IPS DF 6.9 (cell line): Measurements from ENCODE around the gene NXPH1.

ENCODE experiments used
- DNase-seq: peaks from one replicate; pipeline ENCODE4 v3.0.0-alpha.2; 2013; ENCODE audit warnings: low read depth, low spot score
- H3K27ac ChIP-seq: one replicate; pipeline ENCODE4 v1.5.1; 2013; ENCODE audit warnings: low read length, control low read depth
- H3K27me3 ChIP-seq: 2 replicates; pipeline ENCODE4 v1.6.1; 2013; ENCODE audit warnings: mild to moderate bottlenecking, low read length; ENCODE audit not compliant: control insufficient read depth, insufficient read depth
- H3K36me3 ChIP-seq: 2 replicates; pipeline ENCODE4 v1.6.1; 2013; ENCODE audit warnings: low read length; ENCODE audit not compliant: control insufficient read depth, insufficient read depth
- H3K4me1 ChIP-seq: 2 replicates; pipeline ENCODE4 v1.6.1; 2013; ENCODE audit warnings: low read length; ENCODE audit not compliant: control insufficient read depth, insufficient read depth
- H3K4me3 ChIP-seq: 2 replicates; pipeline ENCODE4 v1.5.1; 2013; ENCODE audit warnings: mild to moderate bottlenecking, low read length
- H3K9me3 ChIP-seq: 2 replicates; pipeline ENCODE4 v1.6.1; 2013; ENCODE audit warnings: low read length, inconsistent platforms; ENCODE audit not compliant: control insufficient read depth, insufficient read depth
- WGBS: extraction: QIAGEN DNeasy Blood & Tissue Kit; methylation state at CpG from one replicate; pipeline ENCODE4 v1.1.7; 2013; ENCODE audit warnings: mixed read lengths, missing lambda C conversion rate; ENCODE audit not compliant: insufficient read length, insufficient coverage; 5-methylcytosine and 5-hydroxymethylcytosine counted together

Gene NXPH1

GRCh38 chr7:8433477-8434289, at the start of gene NXPH1:
NXPH1 (plus strand) TSS chr7:8433609.
- Histone ChIP-seq H3K9me3 (no peaks in the 10 kb centered on the region), H3K27ac (no peak within 1 kb of the TSS), H3K36me3 (no peaks in the 10 kb centered on the region), H3K27me3 (peaks cover 56% of the 10 kb centered on the region), H3K4me1 (no peaks in the 10 kb centered on the region), H3K4me3 (peak within 1 kb of the TSS; percentile 48)
- WGBS: no CpG with 5 or more reads among the region's 71 CpGs
- DNase-seq: no peak

GRCh38 chr7:8384901-8385300, 48.5 kb upstream of the NXPH1 start:
- Histone ChIP-seq H3K9me3 (no peaks in the 10 kb centered on the region; the same call in 1 of the 2 replicates), H3K4me3 (no peak overlapping the region), H3K27me3 (no peaks in the 10 kb centered on the region), H3K4me1 (no peaks in the 10 kb centered on the region; the same call in 1 of the 2 replicates), H3K27ac (no peak overlapping the region), H3K36me3 (no peaks in the 10 kb centered on the region)
- DNase-seq: no peak
- WGBS: no CpG with 5 or more reads among the region's 4 CpGs

- no peaks in the 10 kb centered on the region; the same call in 1 of the 2 replicates for H3K9me3 ChIP-seq
- H3K27ac ChIP-seq: no peak overlapping the region
- no peaks in the 10 kb centered on the region; the same call in 1 of the 2 replicates for H3K4me1 ChIP-seq
- H3K36me3 ChIP-seq: no peaks in the 10 kb centered on the region
- DNase-seq: no peak
- WGBS: no CpG with 5 or more reads among the region's 5 CpGs
- H3K4me3 ChIP-seq: no peak overlapping the region
- no peaks in the 10 kb centered on the region for H3K27me3 ChIP-seq
These were observed 46.4 kb upstream of the NXPH1 start for GRCh38 chr7:8386926-8387550.

GRCh38 chr7:8387551-8388256, 45.7 kb upstream of the NXPH1 start:
- Histone ChIP-seq H3K27me3 (no peaks in the 10 kb centered on the region), H3K36me3 (no peaks in the 10 kb centered on the region), H3K9me3 (no peaks in the 10 kb centered on the region), H3K4me3 (no peak overlapping the region), H3K27ac (no peak overlapping the region), H3K4me1 (no peaks in the 10 kb centered on the region; the same call in 1 of the 2 replicates)
- WGBS: no CpG with 5 or more reads among the region's 7 CpGs
- DNase-seq: no peak

- no peak overlapping the region for H3K27ac ChIP-seq
- no peaks in the 10 kb centered on the region for H3K36me3 ChIP-seq
- H3K4me3 ChIP-seq: no peak overlapping the region
- WGBS: no CpG with 5 or more reads among the region's 2 CpGs
- no peak for DNase-seq
- no peaks in the 10 kb centered on the region; the same call in 1 of the 2 replicates for H3K4me1 ChIP-seq
- H3K9me3 ChIP-seq: no peaks in the 10 kb centered on the region
- no peaks in the 10 kb centered on the region for H3K27me3 ChIP-seq
These were observed 45.2 kb upstream of the NXPH1 start for GRCh38 chr7:8388257-8388625.

- no CpG with 5 or more reads among the region's 10 CpGs for WGBS
- no peak overlapping the region for H3K4me3 ChIP-seq
- peak; percentile 71 for DNase-seq
These were observed 43.7 kb upstream of the NXPH1 start for GRCh38 chr7:8389593-8390261.

GRCh38 chr7:8390262-8390626, 43.2 kb upstream of the NXPH1 start:
- Histone ChIP-seq H3K4me1 (no peaks in the 10 kb centered on the region; the same call in 1 of the 2 replicates), H3K4me3 (no peak overlapping the region), H3K9me3 (no peaks in the 10 kb centered on the region), H3K27me3 (no peaks in the 10 kb centered on the region), H3K27ac (no peak overlapping the region), H3K36me3 (no peaks in the 10 kb centered on the region)
- WGBS: no CpG with 5 or more reads among the region's 3 CpGs
- DNase-seq: no peak

More at GRCh38 chr7:8389593-8390261, 43.7 kb upstream of the NXPH1 start:
- H3K27me3 ChIP-seq: no peaks in the 10 kb centered on the region
- H3K4me1 ChIP-seq: no peaks in the 10 kb centered on the region; the same call in 1 of the 2 replicates
- no peaks in the 10 kb centered on the region for H3K9me3 ChIP-seq
- no peak overlapping the region for H3K27ac ChIP-seq
- H3K36me3 ChIP-seq: no peaks in the 10 kb centered on the region

- no peak overlapping the region for H3K27ac ChIP-seq
- no peaks in the 10 kb centered on the region; the same call in 1 of the 2 replicates for H3K4me1 ChIP-seq
- no peak overlapping the region for H3K4me3 ChIP-seq
- no peaks in the 10 kb centered on the region for H3K36me3 ChIP-seq
- no peak for DNase-seq
- no peaks in the 10 kb centered on the region for H3K27me3 ChIP-seq
- H3K9me3 ChIP-seq: no peaks in the 10 kb centered on the region
- no CpG with 5 or more reads among the region's 6 CpGs for WGBS
These were observed 41.9 kb upstream of the NXPH1 start for GRCh38 chr7:8391353-8392062.

- H3K36me3 ChIP-seq: no peaks in the 10 kb centered on the region
- H3K4me3 ChIP-seq: no peak overlapping the region
- H3K27me3 ChIP-seq: no peaks in the 10 kb centered on the region
- no peaks in the 10 kb centered on the region for H3K9me3 ChIP-seq
- no peak for DNase-seq
- no peak overlapping the region for H3K27ac ChIP-seq
- WGBS: no CpG with 5 or more reads among the region's 5 CpGs
- no peaks in the 10 kb centered on the region for H3K4me1 ChIP-seq
These were observed 37.1 kb upstream of the NXPH1 start for GRCh38 chr7:8396294-8396693.
